PFSK-1 (cell line): ENCODE results near the gene ASNSD1.

Source experiments
- FOXP2 ChIP-seq: optimal IDR thresholded peaks from 2 replicates; pipeline ENCODE3; 2011; ENCODE audit warnings: borderline replicate concordance, control low read depth, inconsistent platforms; ENCODE audit not compliant: insufficient read depth; ENCODE audit errors: extremely low read length, extremely low read depth
- POLR2AphosphoS5 ChIP-seq: IDR thresholded peaks from 2 replicates; pipeline ENCODE4 v1.6.1; 2012; ENCODE audit warnings: low read depth, mild to moderate bottlenecking, control low read depth, low read length, moderate library complexity
- SIN3A ChIP-seq: IDR thresholded peaks from 2 replicates; pipeline ENCODE4 v1.6.1; 2012; ENCODE audit warnings: mild to moderate bottlenecking, low read length, moderate library complexity, borderline replicate concordance; ENCODE audit not compliant: insufficient read depth
- TAF1 ChIP-seq: IDR thresholded peaks from 2 replicates; pipeline ENCODE4 v1.6.1; 2012; ENCODE audit warnings: low read length, control low read depth, borderline replicate concordance; ENCODE audit not compliant: insufficient read depth
- TF ChIP-seq, protein P1 (sequence below), 2 experiments: IDR thresholded peaks; 2 replicates each; pipeline versions ENCODE4 v1.6.1 to v1.8.0; 2011 to 2012; ENCODE audit warnings: low read depth in 2 of 2, low read length in 2 of 2, control low read depth in 1 of 2, inconsistent platforms in 1 of 2, mild to moderate bottlenecking in 1 of 2, moderate library complexity in 1 of 2; ENCODE audit not compliant: insufficient read depth in 1 of 2

Gene ASNSD1

GRCh38 chr2:189660803-189661147 lies 484 bp upstream of the ASNSD1 start:
- no peak for TF ChIP-seq SIN3A
- TF ChIP-seq FOXP2, result no peak
- TF ChIP-seq, protein P1, sequence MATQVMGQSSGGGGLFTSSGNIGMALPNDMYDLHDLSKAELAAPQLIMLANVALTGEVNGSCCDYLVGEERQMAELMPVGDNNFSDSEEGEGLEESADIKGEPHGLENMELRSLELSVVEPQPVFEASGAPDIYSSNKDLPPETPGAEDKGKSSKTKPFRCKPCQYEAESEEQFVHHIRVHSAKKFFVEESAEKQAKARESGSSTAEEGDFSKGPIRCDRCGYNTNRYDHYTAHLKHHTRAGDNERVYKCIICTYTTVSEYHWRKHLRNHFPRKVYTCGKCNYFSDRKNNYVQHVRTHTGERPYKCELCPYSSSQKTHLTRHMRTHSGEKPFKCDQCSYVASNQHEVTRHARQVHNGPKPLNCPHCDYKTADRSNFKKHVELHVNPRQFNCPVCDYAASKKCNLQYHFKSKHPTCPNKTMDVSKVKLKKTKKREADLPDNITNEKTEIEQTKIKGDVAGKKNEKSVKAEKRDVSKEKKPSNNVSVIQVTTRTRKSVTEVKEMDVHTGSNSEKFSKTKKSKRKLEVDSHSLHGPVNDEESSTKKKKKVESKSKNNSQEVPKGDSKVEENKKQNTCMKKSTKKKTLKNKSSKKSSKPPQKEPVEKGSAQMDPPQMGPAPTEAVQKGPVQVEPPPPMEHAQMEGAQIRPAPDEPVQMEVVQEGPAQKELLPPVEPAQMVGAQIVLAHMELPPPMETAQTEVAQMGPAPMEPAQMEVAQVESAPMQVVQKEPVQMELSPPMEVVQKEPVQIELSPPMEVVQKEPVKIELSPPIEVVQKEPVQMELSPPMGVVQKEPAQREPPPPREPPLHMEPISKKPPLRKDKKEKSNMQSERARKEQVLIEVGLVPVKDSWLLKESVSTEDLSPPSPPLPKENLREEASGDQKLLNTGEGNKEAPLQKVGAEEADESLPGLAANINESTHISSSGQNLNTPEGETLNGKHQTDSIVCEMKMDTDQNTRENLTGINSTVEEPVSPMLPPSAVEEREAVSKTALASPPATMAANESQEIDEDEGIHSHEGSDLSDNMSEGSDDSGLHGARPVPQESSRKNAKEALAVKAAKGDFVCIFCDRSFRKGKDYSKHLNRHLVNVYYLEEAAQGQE (IDR thresholded peaks at IDR 0.05; ENCODE audit: insufficient read depth in 1 of 2, low read depth in 2 of 2, low read length in 2 of 2), result no peak
- TF ChIP-seq POLR2AphosphoS5, result no peak
- no peak for TF ChIP-seq TAF1

DNA sequence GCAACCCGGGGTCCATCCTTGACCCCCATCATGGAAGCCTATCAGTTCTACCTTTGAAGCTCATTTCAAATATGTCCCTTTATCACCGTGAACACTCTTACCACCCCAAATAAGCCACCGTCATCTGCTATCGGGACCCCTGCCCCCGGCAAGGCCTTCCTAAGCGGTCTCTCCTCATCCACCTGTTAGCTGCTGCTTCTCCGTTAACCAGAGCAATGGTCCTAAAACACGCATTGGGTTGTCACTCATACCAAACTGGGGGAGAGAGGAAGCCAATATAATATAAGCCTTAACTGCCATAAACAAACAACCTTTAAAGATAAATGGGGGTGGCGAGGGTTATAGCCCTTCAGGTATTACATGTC lies 680 bp downstream of the ASNSD1 start:
- TF ChIP-seq TAF1 (no peak), SIN3A (no peak), POLR2AphosphoS5 (no peak), FOXP2 (no peak)
- TF ChIP-seq, protein P1 (IDR thresholded peaks at IDR 0.05; ENCODE audit: insufficient read depth in 1 of 2, low read depth in 2 of 2, low read length in 2 of 2), result no peak

- TF ChIP-seq, protein P1 (IDR thresholded peaks at IDR 0.05; ENCODE audit: insufficient read depth in 1 of 2, low read depth in 2 of 2, low read length in 2 of 2), result no peak
- no peak for TF ChIP-seq SIN3A
- no peak for TF ChIP-seq POLR2AphosphoS5
- TF ChIP-seq TAF1, result no peak
- no peak for TF ChIP-seq FOXP2
Measured at GRCh38 chr2:189662669-189663226, 1.5 kb downstream of the ASNSD1 start.

DNA sequence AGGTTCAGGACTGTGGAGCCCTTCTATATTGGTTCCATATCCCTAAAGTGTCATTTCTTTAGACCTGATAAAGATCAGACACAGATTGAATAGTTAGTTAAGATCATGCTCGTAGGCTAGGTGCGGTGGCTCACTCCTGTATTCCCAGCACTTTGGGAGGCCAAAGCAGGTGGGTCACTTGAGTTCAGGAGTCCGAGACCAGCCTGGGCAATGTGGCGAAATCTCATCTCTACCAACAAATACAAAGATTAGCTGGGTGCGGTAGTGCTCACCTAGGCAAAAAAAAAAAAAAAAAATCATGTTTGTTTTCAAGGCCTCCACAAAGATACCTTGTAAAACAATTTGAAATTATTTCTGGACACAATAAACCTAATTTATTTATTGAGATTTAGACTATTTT lies 8.7 kb downstream of the ASNSD1 start:
- no peak for TF ChIP-seq TAF1
- TF ChIP-seq FOXP2, result no peak
- TF ChIP-seq, protein P1 (IDR thresholded peaks at IDR 0.05; ENCODE audit: insufficient read depth in 1 of 2, low read depth in 2 of 2, low read length in 2 of 2), result no peak
- no peak for TF ChIP-seq SIN3A
- TF ChIP-seq POLR2AphosphoS5, result no peak
